Mesodermal cell (in vitro differentiated cells): ENCODE results near the gene GTPBP10.

ENCODE experiments used
- H3K27ac ChIP-seq: 2 replicates; pipeline ENCODE4 v1.7.0; 2013; ENCODE audit warnings: mild to moderate bottlenecking, low read depth, low read length, moderate library complexity; ENCODE audit not compliant: severe bottlenecking
- H3K36me3 ChIP-seq: 2 replicates; pipeline ENCODE4 v1.7.1; 2013; ENCODE audit warnings: mild to moderate bottlenecking, low read length, moderate library complexity; ENCODE audit not compliant: control insufficient read depth, insufficient read depth
- H3K4me1 ChIP-seq: one replicate; pipeline ENCODE4 v1.7.1; 2013; ENCODE audit warnings: mild to moderate bottlenecking, low read length; ENCODE audit not compliant: insufficient read depth, control insufficient read depth, poor library complexity, severe bottlenecking
- H3K4me3 ChIP-seq: 2 replicates; pipeline ENCODE4 v1.7.0; 2013; ENCODE audit warnings: low read length, control low read depth, mild to moderate bottlenecking; ENCODE audit not compliant: insufficient read depth, poor library complexity, severe bottlenecking; ENCODE audit errors: extremely low read depth
- H3K9me3 ChIP-seq: 2 replicates; pipeline ENCODE4 v1.7.1; 2013; ENCODE audit warnings: mild to moderate bottlenecking, low read length, moderate library complexity; ENCODE audit not compliant: control insufficient read depth
- WGBS, 2 experiments: methylation state at CpG; one replicate each; pipeline ENCODE4 v1.1.5; 2013; ENCODE audit warnings: missing lambda C conversion rate in 2 of 2; ENCODE audit not compliant: insufficient coverage in 2 of 2; 5-methylcytosine and 5-hydroxymethylcytosine counted together

GTPBP10 gene

GRCh38 chr7:90383422-90383821 lies 36.9 kb downstream of the GTPBP10 start:
- Histone ChIP-seq H3K36me3 (peaks cover 49% of the 10 kb centered on the region), H3K27ac (no peak overlapping the region), H3K9me3 (no peaks in the 10 kb centered on the region), H3K4me3 (no peak overlapping the region), H3K4me1 (no peaks in the 10 kb centered on the region)
- WGBS, 2 experiments = no CpG with 5 or more reads among the region's 1 CpG

GRCh38 chr7:90383861-90384260 lies 37.3 kb downstream of the GTPBP10 start:
- no peak overlapping the region for H3K4me3 ChIP-seq
- no peaks in the 10 kb centered on the region for H3K9me3 ChIP-seq
- no peaks in the 10 kb centered on the region for H3K4me1 ChIP-seq
- H3K36me3 ChIP-seq = peaks cover 45% of the 10 kb centered on the region
- H3K27ac ChIP-seq = no peak overlapping the region
- WGBS, 2 experiments = 100% methylated on average over 2 to 3 of the region's 3 CpGs

GRCh38 chr7:90384433-90384832 lies 37.9 kb downstream of the GTPBP10 start:
- no peaks in the 10 kb centered on the region for H3K9me3 ChIP-seq
- no peak overlapping the region for H3K27ac ChIP-seq
- H3K4me3 ChIP-seq = no peak overlapping the region
- H3K36me3 ChIP-seq = peaks cover 39% of the 10 kb centered on the region
- H3K4me1 ChIP-seq = no peaks in the 10 kb centered on the region

GRCh38 chr7:90387470-90388240 lies 41.1 kb downstream of the GTPBP10 start:
- Histone ChIP-seq H3K36me3 (peaks cover 20% of the 10 kb centered on the region), H3K4me3 (no peak overlapping the region), H3K9me3 (no peaks in the 10 kb centered on the region), H3K27ac (no peak overlapping the region), H3K4me1 (no peaks in the 10 kb centered on the region)
- no CpG with 5 or more reads among the region's 2 CpGs for WGBS, 2 experiments

GRCh38 chr7:90390926-90391325 lies 44.4 kb downstream of the GTPBP10 start:
- Histone ChIP-seq H3K4me1 (no peaks in the 10 kb centered on the region), H3K36me3 (no peaks in the 10 kb centered on the region), H3K9me3 (no peaks in the 10 kb centered on the region), H3K4me3 (no peak overlapping the region), H3K27ac (no peak overlapping the region)

- H3K4me1 ChIP-seq = no peaks in the 10 kb centered on the region
- no peak overlapping the region for H3K27ac ChIP-seq
- no peaks in the 10 kb centered on the region for H3K36me3 ChIP-seq
- no peak overlapping the region for H3K4me3 ChIP-seq
- H3K9me3 ChIP-seq = no peaks in the 10 kb centered on the region
- WGBS, 2 experiments = 100% methylated on average over 2 to 4 of the region's 5 CpGs
Measured at GRCh38 chr7:90391488-90391887, 45.0 kb downstream of the GTPBP10 start.

GRCh38 chr7:90396420-90396819 lies 49.9 kb downstream of the GTPBP10 start:
- 100% methylated on average over 2 of the region's 4 CpGs for WGBS, 2 experiments
- Histone ChIP-seq H3K4me1 (no peaks in the 10 kb centered on the region), H3K27ac (no peak overlapping the region), H3K36me3 (no peaks in the 10 kb centered on the region), H3K9me3 (no peaks in the 10 kb centered on the region), H3K4me3 (no peak overlapping the region)

- Histone ChIP-seq H3K27ac (no peak overlapping the region), H3K4me3 (no peak overlapping the region), H3K36me3 (peaks cover 14% of the 10 kb centered on the region), H3K9me3 (no peaks in the 10 kb centered on the region), H3K4me1 (peaks cover 3% of the 10 kb centered on the region)
- WGBS, 2 experiments = 80 to 100% methylated on average over 1 of the region's 4 CpGs
Measured at GRCh38 chr7:90401989-90402388, 55.5 kb downstream of the GTPBP10 start.

GRCh38 chr7:90402785-90403173 lies 56.3 kb downstream of the GTPBP10 start:
- H3K27ac ChIP-seq = no peak overlapping the region
- WGBS, 2 experiments = 83% methylated on average over 1 of the region's 1 CpG; no CpG with 5 or more reads in 1 of the 2 experiments
- no peaks in the 10 kb centered on the region for H3K9me3 ChIP-seq
- peak overlapping the region; percentile 89 for H3K4me3 ChIP-seq
- H3K36me3 ChIP-seq = peaks cover 22% of the 10 kb centered on the region
- peaks cover 3% of the 10 kb centered on the region for H3K4me1 ChIP-seq

- Histone ChIP-seq H3K27ac (peak within 1 kb of the TSS; percentile 92), H3K4me3 (peak within 1 kb of the TSS; percentile 89), H3K9me3 (no peaks in the 10 kb centered on the region), H3K4me1 (peaks cover 3% of the 10 kb centered on the region), H3K36me3 (peaks cover 29% of the 10 kb centered on the region)
- WGBS, 2 experiments = 0 to 1% methylated on average over 22 to 27 of the region's 35 CpGs
Measured at GRCh38 chr7:90403174-90404113, 56.9 kb downstream of the GTPBP10 start, which contains the start of gene CLDN12. Gene CLDN12, plus strand, starts transcription at chr7:90403461. Its CDS starts 9,216 bp downstream, at chr7:90412677.

- WGBS, 2 experiments = 100% methylated on average over 1 of the region's 4 CpGs
- no peaks in the 10 kb centered on the region for H3K9me3 ChIP-seq
- H3K36me3 ChIP-seq = peaks cover 41% of the 10 kb centered on the region
- H3K4me3 ChIP-seq = no peak overlapping the region
- H3K4me1 ChIP-seq = peaks cover 3% of the 10 kb centered on the region
- H3K27ac ChIP-seq = no peak overlapping the region
Measured at GRCh38 chr7:90404777-90405176, 58.3 kb downstream of the GTPBP10 start.
